Large intestine (tissue), 3 donors: ENCODE data around the gene THSD7A. TPM values are rescaled to one million over a fixed set of nuclear protein-coding genes. Genes with fewer than 3 reads are reported as not detected.
A peak's percentile ranks its signal among the peaks of the same experiment; 100 is the strongest.

Experiments
- DNase-seq, 2 donors: peaks; one replicate each; pipeline versions ENCODE4 v3.0.0 to v3.0.0-alpha.2; 2013
- H3K27ac ChIP-seq: one replicate; pipeline ENCODE4 v1.5.1; 2013; ENCODE audit warnings: low read length
- H3K27me3 ChIP-seq: 2 replicates; pipeline ENCODE4 v1.6.1; 2013; ENCODE audit warnings: low read length; ENCODE audit not compliant: control insufficient read depth, insufficient read depth
- H3K36me3 ChIP-seq: 2 replicates; pipeline ENCODE4 v1.6.1; 2013; ENCODE audit warnings: low read length; ENCODE audit not compliant: control insufficient read depth, insufficient read depth
- H3K4me1 ChIP-seq: one replicate; pipeline ENCODE4 v1.6.1; 2013; ENCODE audit warnings: low read length; ENCODE audit not compliant: control insufficient read depth, insufficient read depth
- H3K4me3 ChIP-seq: one replicate; pipeline ENCODE4 v1.5.1; 2013; ENCODE audit warnings: low read length
- H3K9me3 ChIP-seq: one replicate; pipeline ENCODE4 v1.6.1; 2013; ENCODE audit warnings: mild to moderate bottlenecking, low read depth, low read length, moderate library complexity; ENCODE audit not compliant: control insufficient read depth
- WGBS: methylation state at CpG from one replicate; pipeline ENCODE4 v1.1.5; 2013; ENCODE audit warnings: low lambda C conversion rate; ENCODE audit not compliant: insufficient coverage; 5-methylcytosine and 5-hydroxymethylcytosine counted together
- polyA plus RNA-seq: library from polyadenylated mRNA; unstranded; fragments of 120-200 nt; gene quantifications from one replicate; pipeline ENCODE4 v1.2.1, GENCODE V29; 2013

Gene THSD7A
- polyA plus RNA-seq, 1 donor: 3.7 TPM

DNA sequence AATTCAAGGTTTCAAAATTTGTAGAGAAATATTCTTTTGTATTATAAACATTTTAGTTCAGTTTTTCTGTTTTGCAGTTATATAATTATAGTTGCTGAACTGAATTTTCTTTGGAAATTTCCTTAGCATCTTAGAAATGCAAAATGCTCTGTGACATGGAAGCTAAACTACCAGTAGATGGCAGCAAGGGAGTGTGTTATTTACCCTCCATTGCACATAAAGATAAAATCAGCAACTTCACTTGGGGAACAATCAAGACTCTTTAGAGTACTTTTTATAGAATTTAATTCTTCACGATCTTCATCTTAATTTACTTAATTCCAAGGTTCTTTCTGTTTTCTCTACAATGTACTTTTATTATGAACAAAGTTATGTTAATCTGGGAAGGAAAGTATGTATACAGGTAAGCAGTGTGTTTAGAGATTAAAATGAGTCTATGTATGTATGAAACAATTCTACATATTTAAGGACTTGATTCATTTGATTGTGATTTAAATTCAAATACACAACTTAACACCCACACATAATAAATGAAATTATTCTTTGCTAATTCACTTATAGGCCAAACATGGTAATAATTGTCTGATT, 404.2 kb downstream of the THSD7A start:
- Histone ChIP-seq H3K4me3 (no peak overlapping the region), H3K36me3 (no peaks in the 10 kb centered on the region), H3K27me3 (no peaks in the 10 kb centered on the region), H3K9me3 (no peaks in the 10 kb centered on the region), H3K4me1 (no peaks in the 10 kb centered on the region), H3K27ac (no peak overlapping the region)
- DNase-seq: peak; percentile 35 to 41
- 0% methylated on average over 1 of the region's 1 CpG for WGBS

GRCh38 chr7:11424006-11424405, 408.0 kb downstream of the THSD7A start:
- no peaks in the 10 kb centered on the region for H3K4me1 ChIP-seq
- H3K36me3 ChIP-seq: no peaks in the 10 kb centered on the region
- no peaks in the 10 kb centered on the region for H3K9me3 ChIP-seq
- DNase-seq: no peak
- H3K4me3 ChIP-seq: no peak overlapping the region
- H3K27me3 ChIP-seq: no peaks in the 10 kb centered on the region
- no peak overlapping the region for H3K27ac ChIP-seq
- WGBS: no CpG with 5 or more reads among the region's 2 CpGs

- Histone ChIP-seq H3K27me3 (no peaks in the 10 kb centered on the region), H3K4me1 (no peaks in the 10 kb centered on the region), H3K36me3 (no peaks in the 10 kb centered on the region), H3K9me3 (no peaks in the 10 kb centered on the region), H3K4me3 (no peak overlapping the region), H3K27ac (no peak overlapping the region)
- no peak for DNase-seq
- 40% methylated on average over 1 of the region's 1 CpG for WGBS
Observed at GRCh38 chr7:11420049-11420448, 411.9 kb downstream of the THSD7A start.

GRCh38 chr7:11416641-11417458, 415.1 kb downstream of the THSD7A start:
- Histone ChIP-seq H3K4me1 (no peaks in the 10 kb centered on the region), H3K27ac (no peak overlapping the region), H3K9me3 (no peaks in the 10 kb centered on the region), H3K4me3 (no peak overlapping the region), H3K27me3 (no peaks in the 10 kb centered on the region), H3K36me3 (no peaks in the 10 kb centered on the region)
- DNase-seq: no peak
- WGBS: no CpG with 5 or more reads among the region's 1 CpG

- Histone ChIP-seq H3K4me1 (no peaks in the 10 kb centered on the region), H3K27me3 (no peaks in the 10 kb centered on the region), H3K4me3 (no peak overlapping the region), H3K27ac (no peak overlapping the region), H3K36me3 (no peaks in the 10 kb centered on the region), H3K9me3 (no peaks in the 10 kb centered on the region)
- no peak for DNase-seq
- WGBS: 100% methylated on average over 1 of the region's 4 CpGs
Observed at GRCh38 chr7:11415101-11415500, 416.9 kb downstream of the THSD7A start.

DNA sequence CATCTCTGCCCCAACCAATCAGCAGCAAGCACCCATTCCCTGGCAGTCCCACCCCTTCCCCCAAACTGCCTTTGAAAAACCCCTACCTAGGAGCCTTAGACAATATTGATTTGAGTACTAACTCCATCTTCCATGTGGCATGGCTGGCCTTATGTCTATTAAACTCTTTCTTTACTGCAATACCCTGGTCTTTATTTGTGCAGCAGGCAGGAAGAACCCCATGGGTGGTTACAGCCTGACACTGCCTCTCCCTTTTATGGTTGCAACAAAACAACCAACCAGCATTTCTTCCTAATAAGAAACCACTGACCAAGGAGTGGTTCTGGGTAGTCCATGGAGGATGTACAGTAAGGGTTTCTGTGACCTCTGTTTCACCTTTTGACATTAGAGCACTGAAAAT, 418.1 kb downstream of the THSD7A start:
- Histone ChIP-seq H3K4me3 (no peak overlapping the region), H3K4me1 (no peaks in the 10 kb centered on the region), H3K9me3 (no peaks in the 10 kb centered on the region), H3K27me3 (no peaks in the 10 kb centered on the region), H3K36me3 (no peaks in the 10 kb centered on the region), H3K27ac (no peak overlapping the region)
- no peak for DNase-seq

GRCh38 chr7:11412036-11412435, 420.0 kb downstream of the THSD7A start:
- Histone ChIP-seq H3K9me3 (no peaks in the 10 kb centered on the region), H3K4me1 (no peaks in the 10 kb centered on the region), H3K36me3 (no peaks in the 10 kb centered on the region), H3K4me3 (no peak overlapping the region), H3K27ac (no peak overlapping the region), H3K27me3 (no peaks in the 10 kb centered on the region)
- no peak for DNase-seq
- 100% methylated on average over 1 of the region's 2 CpGs for WGBS

DNA sequence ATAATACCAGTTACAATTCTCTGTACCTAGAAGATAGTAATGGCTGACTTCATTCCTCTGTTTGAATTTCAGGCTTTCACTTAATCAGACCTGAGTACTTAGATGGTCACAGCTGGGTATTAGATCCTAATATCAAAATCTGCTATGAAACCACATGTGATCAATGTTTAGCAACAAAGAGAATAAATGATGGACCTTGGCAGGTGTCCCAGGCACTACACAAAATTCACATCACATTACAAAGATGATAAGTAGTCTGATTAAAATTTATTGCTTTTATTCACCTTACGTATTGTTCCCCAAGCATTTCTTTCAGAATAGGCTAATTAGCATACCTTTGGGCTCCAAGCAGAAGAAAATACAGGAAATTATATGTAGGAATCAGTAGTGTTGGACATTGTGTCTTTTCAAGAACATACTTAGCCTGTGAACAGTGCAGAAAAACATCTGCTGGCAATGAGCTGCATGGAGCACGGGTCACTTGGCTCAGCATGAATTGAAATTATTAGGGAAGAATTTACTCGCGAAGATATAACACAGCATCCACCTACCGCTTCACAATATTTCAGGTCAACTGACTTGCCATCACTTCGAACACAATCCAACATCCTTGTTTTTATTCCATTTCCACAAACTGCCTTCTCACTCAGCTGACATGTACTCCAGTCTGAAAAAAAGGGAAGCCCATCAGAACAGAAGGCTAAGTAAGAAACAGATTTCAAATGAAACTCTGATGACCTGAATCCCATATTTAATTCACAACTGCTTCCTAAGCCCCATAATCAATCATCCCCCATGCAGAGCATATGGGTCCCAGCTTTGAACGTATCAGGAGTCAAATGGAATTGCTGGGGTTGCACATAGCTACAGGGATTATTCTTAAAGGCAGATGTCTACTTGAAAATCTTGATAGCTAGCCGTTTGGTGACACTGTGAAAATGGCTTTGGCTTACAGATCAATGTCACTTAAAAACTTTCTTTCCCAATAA, 421.0 kb downstream of the THSD7A start:
- WGBS: 88% methylated on average over 3 of the region's 8 CpGs
- no peak overlapping the region for H3K4me3 ChIP-seq
- H3K36me3 ChIP-seq: no peaks in the 10 kb centered on the region
- DNase-seq: no peak
- no peaks in the 10 kb centered on the region for H3K4me1 ChIP-seq
- no peaks in the 10 kb centered on the region for H3K9me3 ChIP-seq
- no peaks in the 10 kb centered on the region for H3K27me3 ChIP-seq
- H3K27ac ChIP-seq: no peak overlapping the region

GRCh38 chr7:11404355-11404754, 427.6 kb downstream of the THSD7A start:
- WGBS: no CpG with 5 or more reads among the region's 1 CpG
- peak; percentile 26 to 57 for DNase-seq
- H3K4me1 ChIP-seq: no peaks in the 10 kb centered on the region

GRCh38 chr7:11403781-11404180, 428.2 kb downstream of the THSD7A start:
- Histone ChIP-seq H3K27ac (no peak overlapping the region), H3K4me3 (no peak overlapping the region), H3K9me3 (no peaks in the 10 kb centered on the region), H3K4me1 (no peaks in the 10 kb centered on the region), H3K36me3 (no peaks in the 10 kb centered on the region), H3K27me3 (no peaks in the 10 kb centered on the region)
- DNase-seq: no peak
- 83% methylated on average over 1 of the region's 1 CpG for WGBS

More at GRCh38 chr7:11404355-11404754, 427.6 kb downstream of the THSD7A start:
- Histone ChIP-seq H3K36me3 (no peaks in the 10 kb centered on the region), H3K27ac (no peak overlapping the region), H3K4me3 (no peak overlapping the region), H3K9me3 (no peaks in the 10 kb centered on the region), H3K27me3 (no peaks in the 10 kb centered on the region)
